Effector memory CD8-positive, alpha-beta T cell (primary cell): ENCODE data around the gene U2AF1L4.
"Not testable (repeated sequence)": the region's sequence is repeated elsewhere in the genome, so short reads cannot be mapped to it uniquely, and the experiment has no call there.

Experiments used
- ATAC-seq: fragments of 150-1000 bp; cut with Tn5 transposase; replicated peaks from 2 replicates; pipeline ENCODE4 v1.10.0; 2021; ENCODE audit warnings: mild to moderate bottlenecking, moderate library complexity
- DNase-seq, 3 experiments: peaks; one replicate each; pipeline ENCODE4 v3.0.0; 2021
- H3K27ac Mint-ChIP-seq, 2 donors: one replicate each; pipeline ENCODE4 v1.8.0; 2022; ENCODE audit warnings: mild to moderate bottlenecking in 2 of 2, mixed read lengths in 2 of 2, moderate library complexity in 2 of 2
- H3K27me3 Mint-ChIP-seq, 2 donors: one replicate each; pipeline ENCODE4 v1.8.0; 2022; ENCODE audit warnings: mixed read lengths in 2 of 2
- H3K36me3 Mint-ChIP-seq: one replicate; pipeline ENCODE4 v1.8.0; 2022; ENCODE audit warnings: mild to moderate bottlenecking, moderate library complexity, mixed read lengths; ENCODE audit not compliant: insufficient read depth
- H3K4me1 Mint-ChIP-seq, 2 donors: one replicate each; pipeline ENCODE4 v1.8.0; 2022; ENCODE audit warnings: low read depth in 2 of 2, mixed read lengths in 2 of 2
- H3K4me3 Mint-ChIP-seq, 2 donors: one replicate each; pipeline ENCODE4 v1.8.0; 2022; ENCODE audit warnings: mild to moderate bottlenecking in 2 of 2, mixed read lengths in 2 of 2, moderate library complexity in 2 of 2
- H3K9me3 Mint-ChIP-seq, 2 donors: one replicate each; pipeline ENCODE4 v1.8.0; 2022; ENCODE audit warnings: mixed read lengths in 2 of 2

Gene U2AF1L4

GRCh38 chr19:35727956-35728706, 17.1 kb downstream of the U2AF1L4 start:
- ATAC-seq (no peak), DNase-seq (no peak)
- no peaks in the 10 kb centered on the region for H3K27me3 Mint-ChIP-seq
- H3K27ac Mint-ChIP-seq = peak overlapping the region in 1 of 2 donors; percentile 80
- H3K36me3 Mint-ChIP-seq = peaks cover 80% of the 10 kb centered on the region
- H3K4me1 Mint-ChIP-seq = peaks cover 5 to 10% of the 10 kb centered on the region in 2 donors
- no peak overlapping the region for H3K4me3 Mint-ChIP-seq
- H3K9me3 Mint-ChIP-seq = no peaks in the 10 kb centered on the region

- Mint-ChIP-seq H3K27me3 (no peaks in the 10 kb centered on the region), H3K9me3 (no peaks in the 10 kb centered on the region), H3K4me1 (peaks cover 5 to 10% of the 10 kb centered on the region in 2 donors), H3K27ac (peak overlapping the region in 1 of 2 donors; percentile 80), H3K4me3 (no peak overlapping the region), H3K36me3 (peaks cover 82% of the 10 kb centered on the region)
- ATAC-seq (no peak), DNase-seq (no peak)
Observed at GRCh38 chr19:35727053-35727955, 17.9 kb downstream of the U2AF1L4 start.

GRCh38 chr19:35725216-35725861, 19.9 kb downstream of the U2AF1L4 start:
- H3K36me3 Mint-ChIP-seq = peaks cover 84% of the 10 kb centered on the region
- no peaks in the 10 kb centered on the region for H3K27me3 Mint-ChIP-seq
- no peak overlapping the region for H3K27ac Mint-ChIP-seq
- no peak overlapping the region for H3K4me3 Mint-ChIP-seq
- DNase-seq = no peak
- H3K9me3 Mint-ChIP-seq = no peaks in the 10 kb centered on the region
- no peak for ATAC-seq
- H3K4me1 Mint-ChIP-seq = peaks cover 2 to 14% of the 10 kb centered on the region in 2 donors

- ATAC-seq = no peak
- Mint-ChIP-seq H3K9me3 (no peaks in the 10 kb centered on the region), H3K27me3 (no peaks in the 10 kb centered on the region), H3K27ac (peak overlapping the region in 1 of 2 donors; percentile 68), H3K4me3 (no peak overlapping the region), H3K36me3 (peaks cover 80% of the 10 kb centered on the region), H3K4me1 (peaks cover 5 to 10% of the 10 kb centered on the region in 2 donors)
- no peak for DNase-seq
Observed at GRCh38 chr19:35724560-35724959, 20.7 kb downstream of the U2AF1L4 start.

GRCh38 chr19:35724132-35724531, 21.1 kb downstream of the U2AF1L4 start:
- not testable (repeated sequence) for H3K9me3 Mint-ChIP-seq, ATAC-seq, H3K27me3 Mint-ChIP-seq, DNase-seq, H3K4me3 Mint-ChIP-seq
- Mint-ChIP-seq H3K4me1 (peaks cover 9 to 14% of the 10 kb centered on the region in 2 donors), H3K27ac (peak overlapping the region in 1 of 2 donors; percentile 68), H3K36me3 (peaks cover 76% of the 10 kb centered on the region)

- no peaks in the 10 kb centered on the region for H3K9me3 Mint-ChIP-seq
- peaks cover 73% of the 10 kb centered on the region for H3K36me3 Mint-ChIP-seq
- H3K27ac Mint-ChIP-seq = peak overlapping the region in 1 of 2 donors; percentile 68
- ATAC-seq (no peak), DNase-seq (no peak)
- H3K4me1 Mint-ChIP-seq = peaks cover 11 to 16% of the 10 kb centered on the region in 2 donors
- no peaks in the 10 kb centered on the region for H3K27me3 Mint-ChIP-seq
- H3K4me3 Mint-ChIP-seq = no peak overlapping the region
Observed at GRCh38 chr19:35723671-35724070, 21.5 kb downstream of the U2AF1L4 start.

- Mint-ChIP-seq H3K36me3 (peaks cover 72% of the 10 kb centered on the region), H3K27ac (no peak overlapping the region), H3K27me3 (no peaks in the 10 kb centered on the region), H3K4me1 (peaks cover 12 to 19% of the 10 kb centered on the region in 2 donors), H3K9me3 (no peaks in the 10 kb centered on the region), H3K4me3 (no peak overlapping the region)
- DNase-seq (no peak), ATAC-seq (no peak)
Observed at GRCh38 chr19:35722897-35723296, 22.3 kb downstream of the U2AF1L4 start.

GRCh38 chr19:35722461-35722860, 22.8 kb downstream of the U2AF1L4 start:
- H3K27ac Mint-ChIP-seq = no peak overlapping the region
- H3K27me3 Mint-ChIP-seq = no peaks in the 10 kb centered on the region
- H3K36me3 Mint-ChIP-seq = peaks cover 69% of the 10 kb centered on the region
- ATAC-seq (no peak), DNase-seq (no peak)
- H3K4me3 Mint-ChIP-seq = no peak overlapping the region
- peaks cover 12 to 19% of the 10 kb centered on the region in 2 donors for H3K4me1 Mint-ChIP-seq
- no peaks in the 10 kb centered on the region for H3K9me3 Mint-ChIP-seq

- Mint-ChIP-seq H3K27ac (no peak overlapping the region), H3K27me3 (no peaks in the 10 kb centered on the region), H3K4me3 (peak overlapping the region; percentile 41 to 46), H3K4me1 (peaks cover 18 to 23% of the 10 kb centered on the region in 2 donors), H3K9me3 (no peaks in the 10 kb centered on the region), H3K36me3 (peaks cover 66% of the 10 kb centered on the region)
- DNase-seq (no peak), ATAC-seq (no peak)
Observed at GRCh38 chr19:35721374-35721773, 23.8 kb downstream of the U2AF1L4 start.

GRCh38 chr19:35720648-35721047, 24.6 kb downstream of the U2AF1L4 start:
- Mint-ChIP-seq H3K4me1 (peaks cover 25 to 31% of the 10 kb centered on the region in 2 donors), H3K27ac (no peak overlapping the region), H3K4me3 (no peak overlapping the region), H3K9me3 (no peaks in the 10 kb centered on the region), H3K27me3 (no peaks in the 10 kb centered on the region), H3K36me3 (peaks cover 61% of the 10 kb centered on the region)
- DNase-seq (no peak), ATAC-seq (no peak)

- Mint-ChIP-seq H3K4me3 (no peak overlapping the region), H3K27ac (no peak overlapping the region), H3K27me3 (no peaks in the 10 kb centered on the region), H3K36me3 (peaks cover 56% of the 10 kb centered on the region), H3K9me3 (no peaks in the 10 kb centered on the region), H3K4me1 (peaks cover 26 to 32% of the 10 kb centered on the region in 2 donors)
- no peak for ATAC-seq
- DNase-seq = no peak
Observed at GRCh38 chr19:35720163-35720524, 25.1 kb downstream of the U2AF1L4 start.

- Mint-ChIP-seq H3K9me3 (no peaks in the 10 kb centered on the region), H3K27ac (peak overlapping the region in 1 of 2 donors; percentile 62), H3K4me1 (peaks cover 31 to 36% of the 10 kb centered on the region in 2 donors), H3K36me3 (peaks cover 53% of the 10 kb centered on the region), H3K27me3 (no peaks in the 10 kb centered on the region), H3K4me3 (peak overlapping the region; percentile 86 to 87)
- DNase-seq = no peak
- no peak for ATAC-seq
Observed at GRCh38 chr19:35719402-35720162, 25.6 kb downstream of the U2AF1L4 start.
